K562 (cell line): ENCODE data around the gene C1orf167.

Experiments used
- ASH1L ChIP-seq: fragments of 450-650 bp; IDR thresholded peaks from 2 replicates; pipeline ENCODE4 v1.6.1; 2018; ENCODE audit warnings: borderline replicate concordance, mild to moderate bottlenecking, low read depth; ENCODE audit not compliant: partially characterized antibody
- CTCF ChIP-seq, 3 experiments: IDR thresholded peaks in 2 of 3; conservative IDR thresholded peaks in 1 of 3; 2 replicates each; pipeline ENCODE4 v1.5.1; 2011 to 2012; ENCODE audit warnings: low read length in 3 of 3, mild to moderate bottlenecking in 3 of 3, control low read depth in 2 of 3, improper control_type of control experiment in 1 of 3, inconsistent platforms in 1 of 3, low read depth in 1 of 3, mixed read lengths in 1 of 3, moderate library complexity in 1 of 3; ENCODE audit not compliant: insufficient read depth in 2 of 3
- POLR2H ChIP-seq: IDR thresholded peaks from 2 replicates; pipeline ENCODE4 v1.6.1; 2016; ENCODE audit warnings: missing genetic modification characterization, low read depth, mild to moderate bottlenecking, control low read depth, missing compliant biosample characterization, moderate library complexity
- STAT6 ChIP-seq: sonication (generic); formaldehyde crosslinking; IDR thresholded peaks from 2 replicates; pipeline ENCODE4 v1.8.1; 2023; ENCODE audit warnings: mild to moderate bottlenecking, missing genetic modification reagents
- ZSCAN29 ChIP-seq: fragments of 450-650 bp; IDR thresholded peaks from 2 replicates; pipeline ENCODE4 v1.6.1; 2017
- TF ChIP-seq, protein P1 (sequence below): fragments of 250-450 bp; sonication (Bioruptor Pico); IDR thresholded peaks from 2 replicates; pipeline ENCODE4 v1.8.0; 2021; ENCODE audit warnings: moderate library complexity, mild to moderate bottlenecking, inconsistent platforms
- TF ChIP-seq, protein P2 (sequence below): IDR thresholded peaks from 2 replicates; pipeline ENCODE4 v1.6.1; 2011; ENCODE audit not compliant: insufficient read length; ENCODE audit errors: extremely low read depth

- TF ChIP-seq STAT6 (no peak), POLR2H (no peak), ZSCAN29 (no peak), CTCF (IDR thresholded peaks at IDR 0.05 in 2 of 3, conservative IDR thresholded peaks at IDR 0.05 in 1 of 3; ENCODE audit: insufficient read depth in 2 of 3, low read depth in 1 of 3, low read length in 3 of 3) (0 out of 6 replicates have a peak, but pooled peaks of 1 of the 3 experiments have one; percentile 4), ASH1L (no peak)
- TF ChIP-seq, protein P1, sequence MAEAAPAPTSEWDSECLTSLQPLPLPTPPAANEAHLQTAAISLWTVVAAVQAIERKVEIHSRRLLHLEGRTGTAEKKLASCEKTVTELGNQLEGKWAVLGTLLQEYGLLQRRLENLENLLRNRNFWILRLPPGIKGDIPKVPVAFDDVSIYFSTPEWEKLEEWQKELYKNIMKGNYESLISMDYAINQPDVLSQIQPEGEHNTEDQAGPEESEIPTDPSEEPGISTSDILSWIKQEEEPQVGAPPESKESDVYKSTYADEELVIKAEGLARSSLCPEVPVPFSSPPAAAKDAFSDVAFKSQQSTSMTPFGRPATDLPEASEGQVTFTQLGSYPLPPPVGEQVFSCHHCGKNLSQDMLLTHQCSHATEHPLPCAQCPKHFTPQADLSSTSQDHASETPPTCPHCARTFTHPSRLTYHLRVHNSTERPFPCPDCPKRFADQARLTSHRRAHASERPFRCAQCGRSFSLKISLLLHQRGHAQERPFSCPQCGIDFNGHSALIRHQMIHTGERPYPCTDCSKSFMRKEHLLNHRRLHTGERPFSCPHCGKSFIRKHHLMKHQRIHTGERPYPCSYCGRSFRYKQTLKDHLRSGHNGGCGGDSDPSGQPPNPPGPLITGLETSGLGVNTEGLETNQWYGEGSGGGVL, result no peak
- TF ChIP-seq, protein P2, sequence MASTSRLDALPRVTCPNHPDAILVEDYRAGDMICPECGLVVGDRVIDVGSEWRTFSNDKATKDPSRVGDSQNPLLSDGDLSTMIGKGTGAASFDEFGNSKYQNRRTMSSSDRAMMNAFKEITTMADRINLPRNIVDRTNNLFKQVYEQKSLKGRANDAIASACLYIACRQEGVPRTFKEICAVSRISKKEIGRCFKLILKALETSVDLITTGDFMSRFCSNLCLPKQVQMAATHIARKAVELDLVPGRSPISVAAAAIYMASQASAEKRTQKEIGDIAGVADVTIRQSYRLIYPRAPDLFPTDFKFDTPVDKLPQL, result no peak
These were observed 25.0 kb upstream of the C1orf167 start for GRCh38 chr1:11736746-11737639.
